ENCODE results near the gene ZBTB2.

DNA sequence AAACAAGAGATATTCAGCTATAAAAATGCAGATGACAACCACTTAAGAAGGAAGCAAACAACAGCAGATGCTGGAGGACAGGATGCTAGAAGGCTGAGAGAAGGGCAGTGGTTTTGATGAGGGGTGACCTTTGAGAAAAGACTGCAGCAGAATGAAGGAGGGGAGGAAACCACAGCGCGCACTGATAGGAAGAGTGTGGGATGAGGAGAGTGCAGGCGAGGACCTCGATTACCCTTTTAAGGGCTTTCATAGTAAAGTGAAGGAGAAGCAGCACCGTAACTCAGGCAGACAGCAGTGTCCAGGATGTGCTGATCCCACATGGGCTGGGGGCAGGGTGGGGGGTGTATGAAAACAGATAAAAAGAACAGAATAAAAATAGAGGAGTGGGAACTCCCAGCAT is 19.2 kb downstream of the ZBTB2 start:
- TF ChIP-seq, protein P1, sequence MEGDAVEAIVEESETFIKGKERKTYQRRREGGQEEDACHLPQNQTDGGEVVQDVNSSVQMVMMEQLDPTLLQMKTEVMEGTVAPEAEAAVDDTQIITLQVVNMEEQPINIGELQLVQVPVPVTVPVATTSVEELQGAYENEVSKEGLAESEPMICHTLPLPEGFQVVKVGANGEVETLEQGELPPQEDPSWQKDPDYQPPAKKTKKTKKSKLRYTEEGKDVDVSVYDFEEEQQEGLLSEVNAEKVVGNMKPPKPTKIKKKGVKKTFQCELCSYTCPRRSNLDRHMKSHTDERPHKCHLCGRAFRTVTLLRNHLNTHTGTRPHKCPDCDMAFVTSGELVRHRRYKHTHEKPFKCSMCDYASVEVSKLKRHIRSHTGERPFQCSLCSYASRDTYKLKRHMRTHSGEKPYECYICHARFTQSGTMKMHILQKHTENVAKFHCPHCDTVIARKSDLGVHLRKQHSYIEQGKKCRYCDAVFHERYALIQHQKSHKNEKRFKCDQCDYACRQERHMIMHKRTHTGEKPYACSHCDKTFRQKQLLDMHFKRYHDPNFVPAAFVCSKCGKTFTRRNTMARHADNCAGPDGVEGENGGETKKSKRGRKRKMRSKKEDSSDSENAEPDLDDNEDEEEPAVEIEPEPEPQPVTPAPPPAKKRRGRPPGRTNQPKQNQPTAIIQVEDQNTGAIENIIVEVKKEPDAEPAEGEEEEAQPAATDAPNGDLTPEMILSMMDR (IDR thresholded peaks at IDR 0.05), result no peak
- TF ChIP-seq POLR2A (IDR thresholded peaks at IDR 0.05) (no peak), EP300 (IDR thresholded peaks at IDR 0.05) (no peak), POLR2AphosphoS5 (IDR thresholded peaks at IDR 0.05) (no peak)

All from upper lobe of left lung (tissue), 4 donors.